HepG2 (cell line): Measurements from ENCODE around the gene CAMSAP2. TPM values are rescaled to one million over a fixed set of nuclear protein-coding genes. Genes with fewer than 3 reads are reported as not detected.

Source experiments
- ARNT ChIP-seq: fragments of 450-650 bp; IDR thresholded peaks from 2 replicates; pipeline ENCODE4 v1.6.1; 2017
- FOXC1 ChIP-seq: sonication (generic); formaldehyde crosslinking; IDR thresholded peaks from 2 replicates; pipeline ENCODE4 v1.8.0; 2022; ENCODE audit warnings: mild to moderate bottlenecking, missing genetic modification reagents, borderline replicate concordance
- MED8 ChIP-seq: sonication (generic); formaldehyde crosslinking; IDR thresholded peaks from 2 replicates; pipeline ENCODE4 v1.8.1; 2023; ENCODE audit warnings: mild to moderate bottlenecking, missing genetic modification reagents; ENCODE audit not compliant: insufficient replicate concordance
- RAD51 ChIP-seq: fragments of 450-650 bp; IDR thresholded peaks from 2 replicates; pipeline ENCODE4 v1.6.1; 2016; ENCODE audit warnings: borderline replicate concordance
- RNF2 ChIP-seq: fragments of 450-650 bp; conservative IDR thresholded peaks from 2 replicates; pipeline ENCODE4 v1.6.1; 2016; ENCODE audit warnings: low read depth
- SAP130 ChIP-seq: IDR thresholded peaks from 2 replicates; pipeline ENCODE4 v1.6.1; 2016; ENCODE audit warnings: low read depth
- SNRNP70 ChIP-seq: fragments of 200-400 bp; formaldehyde crosslinking; IDR thresholded peaks from 2 replicates; pipeline ENCODE4 v1.6.1; 2017; ENCODE audit warnings: mild to moderate bottlenecking, low read depth, low read length, moderate library complexity
- TMF1 ChIP-seq: sonication (generic); formaldehyde crosslinking; IDR thresholded peaks from 2 replicates; pipeline ENCODE4 v1.8.1; 2022; ENCODE audit warnings: low read depth, missing genetic modification reagents
- ZBTB8A ChIP-seq: sonication (generic); formaldehyde crosslinking; IDR thresholded peaks from 2 replicates; pipeline ENCODE4 v1.4.0; 2020; ENCODE audit warnings: mild to moderate bottlenecking, low read depth, missing genetic modification reagents, borderline replicate concordance
- ZNF547 ChIP-seq: sonication (generic); formaldehyde crosslinking; IDR thresholded peaks from 2 replicates; pipeline ENCODE4 v1.5.1; 2020; ENCODE audit warnings: mild to moderate bottlenecking, missing genetic modification reagents
- ZNF780A ChIP-seq: sonication (generic); formaldehyde crosslinking; IDR thresholded peaks from 2 replicates; pipeline ENCODE4 v1.8.0; 2022; ENCODE audit warnings: mild to moderate bottlenecking, missing genetic modification reagents, moderate library complexity
- polyA plus RNA-seq, 8 experiments: library from polyadenylated mRNA; depleted of rRNA in 3 of 8; stranded (reverse) in 7 of 8; unstranded in 1 of 8; fragments of >200 nt; fragmentation: Illumina TruSeq in 4 of 8; extraction: Trizol in 4 of 8; gene quantifications; 2 replicates each; pipeline versions ENCODE4 v1.2.1 to v1.2.3, GENCODE V29; 2011 to 2016; ENCODE audit warnings: low read depth in 4 of 8, missing spikeins in 1 of 8, mixed read lengths in 1 of 8; ENCODE audit not compliant: insufficient read depth in 1 of 8
- total RNA-seq, 5 experiments: library from RNA; depleted of rRNA; stranded (reverse); fragments of >200 nt; fragmentation: Illumina TruSeq; extraction: Trizol; gene quantifications; 2 replicates each; pipeline ENCODE4 v1.2.3, GENCODE V29; 2016; ENCODE audit warnings: low read depth in 1 of 5
- TF ChIP-seq, protein P1 (sequence below): sonication (generic); formaldehyde crosslinking; IDR thresholded peaks from 2 replicates; pipeline ENCODE4 v1.5.1; 2020; ENCODE audit warnings: missing genetic modification reagents, mild to moderate bottlenecking, borderline replicate concordance
- TF ChIP-seq, protein P2 (sequence below): sonication (generic); formaldehyde crosslinking; IDR thresholded peaks from 2 replicates; pipeline ENCODE4 v1.5.0; 2020; ENCODE audit warnings: missing genetic modification reagents
- TF ChIP-seq, protein P3 (sequence below): sonication (generic); formaldehyde crosslinking; IDR thresholded peaks from 2 replicates; pipeline ENCODE4 v1.8.1; 2023; ENCODE audit warnings: missing genetic modification reagents, inconsistent platforms, borderline replicate concordance
- TF ChIP-seq, protein P4 (sequence below): sonication (generic); formaldehyde crosslinking; IDR thresholded peaks from 2 replicates; pipeline ENCODE4 v1.5.1; 2020; ENCODE audit warnings: mild to moderate bottlenecking, missing genetic modification reagents, borderline replicate concordance
- TF ChIP-seq, protein P5 (sequence below): sonication (generic); formaldehyde crosslinking; IDR thresholded peaks from 2 replicates; pipeline ENCODE4 v1.4.0; 2020; ENCODE audit warnings: low read depth, mild to moderate bottlenecking, missing genetic modification reagents
- TF ChIP-seq, protein P6 (sequence below): sonication (generic); formaldehyde crosslinking; IDR thresholded peaks from 2 replicates; pipeline ENCODE4 v1.8.0; 2023; ENCODE audit warnings: mild to moderate bottlenecking, missing genetic modification reagents

Gene CAMSAP2
- total and polyA plus RNA-seq, 2 of the 13 experiments (the other 11 are each of a cell fraction or from before 2014, with no cell fraction given) = 3.4 to 8.2 TPM

DNA sequence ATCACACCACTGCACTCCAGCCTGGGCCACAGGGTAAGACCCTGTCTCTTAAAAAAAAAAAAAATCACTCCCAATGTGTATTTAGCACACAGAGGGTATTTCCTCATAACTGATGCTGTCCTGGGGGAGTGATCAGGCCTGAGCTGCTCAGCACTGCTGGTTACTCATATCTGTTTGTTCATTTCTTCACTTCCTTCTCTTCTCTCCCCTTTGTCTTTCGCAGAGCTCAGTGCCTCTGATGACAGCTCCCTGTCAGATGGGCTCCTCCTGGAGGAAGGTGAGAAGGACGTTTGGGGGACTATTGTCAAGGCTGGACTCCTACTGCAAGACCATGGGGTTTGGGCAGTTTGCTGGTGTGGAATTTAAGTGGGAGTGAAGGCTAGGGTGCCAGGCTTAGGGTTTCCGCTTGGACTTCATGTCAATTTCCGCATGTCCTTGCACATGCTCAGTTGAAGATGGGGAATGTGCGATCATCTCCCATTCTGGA, 169.0 kb downstream of the CAMSAP2 start (continued):
- no peak for TF ChIP-seq ZNF547
- TF ChIP-seq ARNT = no peak
- TF ChIP-seq RNF2 = no peak
- TF ChIP-seq, protein P1, sequence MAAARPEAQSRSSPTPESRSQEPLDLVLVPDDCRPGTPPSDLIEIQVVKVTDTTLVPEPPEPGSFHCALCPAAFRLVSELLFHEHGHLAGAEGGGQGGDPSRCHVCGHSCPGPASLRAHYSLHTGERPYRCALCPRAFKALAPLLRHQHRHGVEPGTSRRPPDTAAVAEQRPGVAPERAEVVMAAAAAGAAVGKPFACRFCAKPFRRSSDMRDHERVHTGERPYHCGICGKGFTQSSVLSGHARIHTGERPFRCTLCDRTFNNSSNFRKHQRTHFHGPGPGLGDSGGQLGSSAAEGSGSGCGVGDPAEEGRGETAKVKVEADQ = no peak
- TF ChIP-seq, protein P2, sequence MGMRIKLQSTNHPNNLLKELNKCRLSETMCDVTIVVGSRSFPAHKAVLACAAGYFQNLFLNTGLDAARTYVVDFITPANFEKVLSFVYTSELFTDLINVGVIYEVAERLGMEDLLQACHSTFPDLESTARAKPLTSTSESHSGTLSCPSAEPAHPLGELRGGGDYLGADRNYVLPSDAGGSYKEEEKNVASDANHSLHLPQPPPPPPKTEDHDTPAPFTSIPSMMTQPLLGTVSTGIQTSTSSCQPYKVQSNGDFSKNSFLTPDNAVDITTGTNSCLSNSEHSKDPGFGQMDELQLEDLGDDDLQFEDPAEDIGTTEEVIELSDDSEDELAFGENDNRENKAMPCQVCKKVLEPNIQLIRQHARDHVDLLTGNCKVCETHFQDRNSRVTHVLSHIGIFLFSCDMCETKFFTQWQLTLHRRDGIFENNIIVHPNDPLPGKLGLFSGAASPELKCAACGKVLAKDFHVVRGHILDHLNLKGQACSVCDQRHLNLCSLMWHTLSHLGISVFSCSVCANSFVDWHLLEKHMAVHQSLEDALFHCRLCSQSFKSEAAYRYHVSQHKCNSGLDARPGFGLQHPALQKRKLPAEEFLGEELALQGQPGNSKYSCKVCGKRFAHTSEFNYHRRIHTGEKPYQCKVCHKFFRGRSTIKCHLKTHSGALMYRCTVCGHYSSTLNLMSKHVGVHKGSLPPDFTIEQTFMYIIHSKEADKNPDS (CRISPR knock-in tag) = no peak
- no peak for TF ChIP-seq TMF1 (CRISPR knock-in tag)
- TF ChIP-seq, protein P3, sequence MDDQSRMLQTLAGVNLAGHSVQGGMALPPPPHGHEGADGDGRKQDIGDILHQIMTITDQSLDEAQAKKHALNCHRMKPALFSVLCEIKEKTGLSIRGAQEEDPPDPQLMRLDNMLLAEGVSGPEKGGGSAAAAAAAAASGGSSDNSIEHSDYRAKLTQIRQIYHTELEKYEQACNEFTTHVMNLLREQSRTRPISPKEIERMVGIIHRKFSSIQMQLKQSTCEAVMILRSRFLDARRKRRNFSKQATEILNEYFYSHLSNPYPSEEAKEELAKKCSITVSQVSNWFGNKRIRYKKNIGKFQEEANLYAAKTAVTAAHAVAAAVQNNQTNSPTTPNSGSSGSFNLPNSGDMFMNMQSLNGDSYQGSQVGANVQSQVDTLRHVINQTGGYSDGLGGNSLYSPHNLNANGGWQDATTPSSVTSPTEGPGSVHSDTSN (CRISPR knock-in tag) = no peak
- TF ChIP-seq ZNF780A (CRISPR knock-in tag) = no peak
- TF ChIP-seq FOXC1 (CRISPR knock-in tag) = no peak
- TF ChIP-seq SNRNP70 = no peak
- TF ChIP-seq SAP130 (CRISPR knock-in tag) = peak; percentile 42
- TF ChIP-seq ZBTB8A (CRISPR knock-in tag) = no peak
- TF ChIP-seq, protein P4, sequence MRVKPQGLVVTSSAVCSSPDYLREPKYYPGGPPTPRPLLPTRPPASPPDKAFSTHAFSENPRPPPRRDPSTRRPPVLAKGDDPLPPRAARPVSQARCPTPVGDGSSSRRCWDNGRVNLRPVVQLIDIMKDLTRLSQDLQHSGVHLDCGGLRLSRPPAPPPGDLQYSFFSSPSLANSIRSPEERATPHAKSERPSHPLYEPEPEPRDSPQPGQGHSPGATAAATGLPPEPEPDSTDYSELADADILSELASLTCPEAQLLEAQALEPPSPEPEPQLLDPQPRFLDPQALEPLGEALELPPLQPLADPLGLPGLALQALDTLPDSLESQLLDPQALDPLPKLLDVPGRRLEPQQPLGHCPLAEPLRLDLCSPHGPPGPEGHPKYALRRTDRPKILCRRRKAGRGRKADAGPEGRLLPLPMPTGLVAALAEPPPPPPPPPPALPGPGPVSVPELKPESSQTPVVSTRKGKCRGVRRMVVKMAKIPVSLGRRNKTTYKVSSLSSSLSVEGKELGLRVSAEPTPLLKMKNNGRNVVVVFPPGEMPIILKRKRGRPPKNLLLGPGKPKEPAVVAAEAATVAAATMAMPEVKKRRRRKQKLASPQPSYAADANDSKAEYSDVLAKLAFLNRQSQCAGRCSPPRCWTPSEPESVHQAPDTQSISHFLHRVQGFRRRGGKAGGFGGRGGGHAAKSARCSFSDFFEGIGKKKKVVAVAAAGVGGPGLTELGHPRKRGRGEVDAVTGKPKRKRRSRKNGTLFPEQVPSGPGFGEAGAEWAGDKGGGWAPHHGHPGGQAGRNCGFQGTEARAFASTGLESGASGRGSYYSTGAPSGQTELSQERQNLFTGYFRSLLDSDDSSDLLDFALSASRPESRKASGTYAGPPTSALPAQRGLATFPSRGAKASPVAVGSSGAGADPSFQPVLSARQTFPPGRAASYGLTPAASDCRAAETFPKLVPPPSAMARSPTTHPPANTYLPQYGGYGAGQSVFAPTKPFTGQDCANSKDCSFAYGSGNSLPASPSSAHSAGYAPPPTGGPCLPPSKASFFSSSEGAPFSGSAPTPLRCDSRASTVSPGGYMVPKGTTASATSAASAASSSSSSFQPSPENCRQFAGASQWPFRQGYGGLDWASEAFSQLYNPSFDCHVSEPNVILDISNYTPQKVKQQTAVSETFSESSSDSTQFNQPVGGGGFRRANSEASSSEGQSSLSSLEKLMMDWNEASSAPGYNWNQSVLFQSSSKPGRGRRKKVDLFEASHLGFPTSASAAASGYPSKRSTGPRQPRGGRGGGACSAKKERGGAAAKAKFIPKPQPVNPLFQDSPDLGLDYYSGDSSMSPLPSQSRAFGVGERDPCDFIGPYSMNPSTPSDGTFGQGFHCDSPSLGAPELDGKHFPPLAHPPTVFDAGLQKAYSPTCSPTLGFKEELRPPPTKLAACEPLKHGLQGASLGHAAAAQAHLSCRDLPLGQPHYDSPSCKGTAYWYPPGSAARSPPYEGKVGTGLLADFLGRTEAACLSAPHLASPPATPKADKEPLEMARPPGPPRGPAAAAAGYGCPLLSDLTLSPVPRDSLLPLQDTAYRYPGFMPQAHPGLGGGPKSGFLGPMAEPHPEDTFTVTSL = no peak
- TF ChIP-seq RAD51 = no peak
- TF ChIP-seq, protein P5, sequence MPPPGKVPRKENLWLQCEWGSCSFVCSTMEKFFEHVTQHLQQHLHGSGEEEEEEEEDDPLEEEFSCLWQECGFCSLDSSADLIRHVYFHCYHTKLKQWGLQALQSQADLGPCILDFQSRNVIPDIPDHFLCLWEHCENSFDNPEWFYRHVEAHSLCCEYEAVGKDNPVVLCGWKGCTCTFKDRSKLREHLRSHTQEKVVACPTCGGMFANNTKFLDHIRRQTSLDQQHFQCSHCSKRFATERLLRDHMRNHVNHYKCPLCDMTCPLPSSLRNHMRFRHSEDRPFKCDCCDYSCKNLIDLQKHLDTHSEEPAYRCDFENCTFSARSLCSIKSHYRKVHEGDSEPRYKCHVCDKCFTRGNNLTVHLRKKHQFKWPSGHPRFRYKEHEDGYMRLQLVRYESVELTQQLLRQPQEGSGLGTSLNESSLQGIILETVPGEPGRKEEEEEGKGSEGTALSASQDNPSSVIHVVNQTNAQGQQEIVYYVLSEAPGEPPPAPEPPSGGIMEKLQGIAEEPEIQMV (CRISPR knock-in tag) = no peak
- TF ChIP-seq, protein P6, sequence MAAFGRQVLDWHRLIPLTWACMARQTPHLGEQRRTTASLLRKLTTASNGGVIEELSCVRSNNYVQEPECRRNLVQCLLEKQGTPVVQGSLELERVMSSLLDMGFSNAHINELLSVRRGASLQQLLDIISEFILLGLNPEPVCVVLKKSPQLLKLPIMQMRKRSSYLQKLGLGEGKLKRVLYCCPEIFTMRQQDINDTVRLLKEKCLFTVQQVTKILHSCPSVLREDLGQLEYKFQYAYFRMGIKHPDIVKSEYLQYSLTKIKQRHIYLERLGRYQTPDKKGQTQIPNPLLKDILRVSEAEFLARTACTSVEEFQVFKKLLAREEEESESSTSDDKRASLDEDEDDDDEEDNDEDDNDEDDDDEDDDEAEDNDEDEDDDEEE (CRISPR knock-in tag) = no peak
- TF ChIP-seq MED8 (CRISPR knock-in tag) = no peak
